HL-60 (cell line): ENCODE data around the gene OR6C76.
"Not testable (repeated sequence)": the region's sequence is repeated elsewhere in the genome, so short reads cannot be mapped to it uniquely, and the experiment has no call there.

ENCODE experiments used
- DNase-seq, 2 experiments: peaks; one replicate each; pipeline ENCODE4 v3.0.0-alpha.2; 2010 to 2020; ENCODE audit warnings: low read depth in 1 of 2, low spot score in 1 of 2
- H3K27ac ChIP-seq: fragments of 250-450 bp; sonication (Bioruptor Pico); replicated peaks from 2 replicates; pipeline ENCODE4 v1.5.1; 2020; ENCODE audit warnings: mild to moderate bottlenecking, moderate library complexity
- H3K27me3 ChIP-seq: fragments of 250-450 bp; sonication (Bioruptor Pico); 2 replicates; pipeline ENCODE4 v1.5.1; 2021; ENCODE audit warnings: mild to moderate bottlenecking, moderate library complexity; ENCODE audit not compliant: insufficient read depth, poor library complexity, severe bottlenecking
- H3K4me3 ChIP-seq: replicated peaks from 2 replicates; pipeline ENCODE4 v1.5.1; 2011; ENCODE audit warnings: mild to moderate bottlenecking, control low read depth, low read length; ENCODE audit not compliant: insufficient read depth
- CTCF ChIP-seq: IDR thresholded peaks from one replicate; pipeline ENCODE4 v1.5.1; 2011; ENCODE audit warnings: low read length, control low read depth, inconsistent platforms; ENCODE audit not compliant: insufficient read depth
- GABPA ChIP-seq: IDR thresholded peaks from 2 replicates; pipeline ENCODE4 v1.6.1; 2012; ENCODE audit warnings: low read depth
- POLR2AphosphoS5 ChIP-seq: IDR thresholded peaks from 2 replicates; pipeline ENCODE4 v1.6.1; 2012; ENCODE audit warnings: low read depth
- REST ChIP-seq: IDR thresholded peaks from 2 replicates; pipeline ENCODE4 v1.6.1; 2012; ENCODE audit warnings: low read depth; ENCODE audit not compliant: insufficient replicate concordance
- SPI1 ChIP-seq: IDR thresholded peaks from 2 replicates; pipeline ENCODE4 v1.6.1; 2012; ENCODE audit warnings: low read depth, mild to moderate bottlenecking, borderline replicate concordance

Gene OR6C76

GRCh38 chr12:55413498-55414388, 12.3 kb upstream of the OR6C76 start:
- not testable (repeated sequence) for H3K27ac ChIP-seq, DNase-seq, H3K4me3 ChIP-seq
- H3K27me3 ChIP-seq: peaks cover 10% of the 10 kb centered on the region

GRCh38 chr12:55414396-55414823, 11.6 kb upstream of the OR6C76 start:
- H3K4me3 ChIP-seq, H3K27ac ChIP-seq, DNase-seq: not testable (repeated sequence)
- peaks cover 10% of the 10 kb centered on the region for H3K27me3 ChIP-seq

DNA sequence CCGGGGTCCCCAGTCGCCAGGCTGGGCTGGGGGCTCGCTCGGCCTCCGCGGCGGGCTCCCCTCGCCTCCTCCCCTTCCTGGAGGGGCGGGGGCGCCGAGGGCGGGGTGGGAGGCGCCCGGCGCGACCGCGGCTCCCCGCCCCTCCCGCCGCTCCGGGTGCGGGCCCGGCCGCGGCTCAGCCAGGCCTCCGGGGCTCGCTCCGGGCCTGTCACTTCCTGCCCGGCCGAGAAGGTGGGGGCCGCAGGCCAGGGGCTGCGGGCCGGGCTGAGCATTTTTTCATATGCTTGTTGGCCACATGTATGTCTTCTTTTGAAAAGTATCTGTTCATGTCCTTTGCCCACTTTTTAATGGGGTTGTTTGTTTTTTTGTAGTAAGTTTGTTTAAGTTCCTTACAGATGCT, 11.2 kb upstream of the OR6C76 start:
- H3K27ac ChIP-seq, H3K4me3 ChIP-seq, DNase-seq: not testable (repeated sequence)
- peaks cover 10% of the 10 kb centered on the region for H3K27me3 ChIP-seq

DNA sequence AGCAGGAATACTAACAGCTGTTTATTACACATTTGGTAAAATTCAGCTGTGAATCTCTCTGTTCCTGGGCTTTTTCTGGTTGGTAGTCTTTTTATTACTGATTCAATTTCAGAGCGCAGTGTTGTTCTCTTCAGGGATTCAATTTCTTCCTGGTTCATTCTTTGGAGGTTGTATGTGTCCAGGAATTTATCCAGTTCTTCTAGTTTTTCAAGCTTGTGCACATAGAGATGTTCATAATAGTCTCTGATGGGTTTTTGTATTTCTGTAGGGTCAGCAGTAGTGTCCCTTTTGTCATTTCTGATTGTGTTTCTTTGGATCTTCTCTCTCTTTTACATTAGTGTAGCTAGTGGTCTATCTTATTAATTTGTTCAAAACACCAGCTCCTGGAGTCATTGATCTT, 9.1 kb upstream of the OR6C76 start:
- H3K4me3 ChIP-seq: no peak overlapping the region
- H3K27me3 ChIP-seq: peaks cover 10% of the 10 kb centered on the region
- H3K27ac ChIP-seq: no peak overlapping the region
- no peak for TF ChIP-seq REST
- no peak for TF ChIP-seq SPI1
- TF ChIP-seq CTCF: no peak
- TF ChIP-seq POLR2AphosphoS5: no peak
- TF ChIP-seq GABPA: no peak
- no peak for DNase-seq

DNA sequence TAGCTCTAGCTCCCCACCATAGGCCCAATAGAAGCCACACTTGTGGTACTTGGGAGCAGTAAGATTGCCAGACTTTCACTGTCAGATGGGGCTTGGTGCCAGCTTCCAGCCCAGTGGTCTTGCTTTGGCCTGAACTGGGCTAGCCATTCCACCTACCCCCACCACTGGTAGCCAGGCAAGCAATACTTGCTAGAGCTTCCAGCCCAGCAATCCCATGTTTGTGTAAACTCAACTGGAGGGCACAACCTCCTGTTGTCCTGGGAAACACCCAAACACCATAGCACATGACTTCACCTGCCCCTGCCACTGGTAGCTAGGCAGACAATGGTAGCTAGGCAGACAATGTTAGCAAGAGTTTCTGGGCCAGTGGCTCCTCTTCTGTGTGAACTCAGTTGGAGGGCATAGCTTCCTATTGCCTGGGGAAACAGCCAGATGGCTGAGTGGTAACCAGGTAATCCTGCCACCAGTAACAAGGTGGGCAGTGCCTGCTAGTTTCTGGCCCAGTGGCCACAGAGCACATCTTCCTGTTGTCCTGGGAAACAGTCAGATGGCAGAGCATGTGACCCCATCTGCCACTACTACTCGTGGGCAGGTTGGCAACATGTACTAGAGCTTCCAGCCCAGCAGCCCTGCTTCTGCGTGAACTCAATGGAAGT, 5.6 kb upstream of the OR6C76 start:
- Histone ChIP-seq H3K4me3 (no peak overlapping the region), H3K27me3 (peaks cover 3% of the 10 kb centered on the region), H3K27ac (no peak overlapping the region)
- no peak for DNase-seq
- TF ChIP-seq SPI1 (no peak), REST (no peak), GABPA (no peak), CTCF (no peak), POLR2AphosphoS5 (no peak)
